D721Med (cell line): Measurements from ENCODE around the gene MCAT.
A peak's percentile ranks its signal among the peaks of the same experiment; 100 is the strongest.

Experiments used
- DNase-seq: peaks from one replicate; pipeline ENCODE4 v3.0.0; 2011; ENCODE audit warnings: low spot score; ENCODE audit not compliant: insufficient read length
- FAIRE-seq: peaks from 2 replicates; lab custom pipeline; 2011; peaks lifted over from hg19 to GRCh38; lab: Jason Lieb, UNC
- CTCF ChIP-seq: IDR thresholded peaks from 2 replicates; pipeline ENCODE4 v1.5.1; 2012; ENCODE audit warnings: mild to moderate bottlenecking, control low read depth; ENCODE audit not compliant: insufficient read depth; ENCODE audit errors: missing control alignments

MCAT gene, protein sequence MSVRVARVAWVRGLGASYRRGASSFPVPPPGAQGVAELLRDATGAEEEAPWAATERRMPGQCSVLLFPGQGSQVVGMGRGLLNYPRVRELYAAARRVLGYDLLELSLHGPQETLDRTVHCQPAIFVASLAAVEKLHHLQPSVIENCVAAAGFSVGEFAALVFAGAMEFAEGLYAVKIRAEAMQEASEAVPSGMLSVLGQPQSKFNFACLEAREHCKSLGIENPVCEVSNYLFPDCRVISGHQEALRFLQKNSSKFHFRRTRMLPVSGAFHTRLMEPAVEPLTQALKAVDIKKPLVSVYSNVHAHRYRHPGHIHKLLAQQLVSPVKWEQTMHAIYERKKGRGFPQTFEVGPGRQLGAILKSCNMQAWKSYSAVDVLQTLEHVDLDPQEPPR

GRCh38 chr22:43142880-43143562 is at the start of gene MCAT:
Gene MCAT, minus strand, starts transcription at chr22:43143398. Its CDS starts 50 bp downstream, at chr22:43143348.
- DNase-seq, result peak; percentile 63
- TF ChIP-seq CTCF, result no peak
- no peak for FAIRE-seq

DNA sequence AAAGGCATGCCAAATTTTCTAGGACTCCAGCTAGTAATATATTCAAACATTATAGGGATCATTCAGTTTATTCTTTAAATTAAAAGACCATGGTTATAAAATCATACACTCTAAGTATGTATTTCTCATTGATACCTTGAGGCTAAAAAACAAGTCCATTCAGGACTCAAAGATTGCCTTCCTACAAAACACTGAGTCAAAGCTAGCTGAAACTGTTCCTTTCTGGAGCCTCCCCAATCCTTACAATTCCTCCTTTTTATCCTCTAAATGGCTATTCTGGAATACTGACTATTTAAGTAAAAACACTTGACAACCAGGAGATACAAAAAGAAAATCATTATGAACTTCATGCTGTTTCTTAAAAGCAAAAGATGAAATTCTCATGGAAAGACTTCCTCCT is 48.6 kb upstream of the MCAT start:
- TF ChIP-seq CTCF, result no peak
- no peak for DNase-seq
- FAIRE-seq, result no peak

GRCh38 chr22:43188829-43189545 is 45.8 kb upstream of the MCAT start:
- FAIRE-seq (no peak), DNase-seq (no peak)
- TF ChIP-seq CTCF, result no peak

- FAIRE-seq (no peak), DNase-seq (peak; percentile 66)
- peak; percentile 43 for TF ChIP-seq CTCF
Measured at GRCh38 chr22:43187171-43188099, 44.2 kb upstream of the MCAT start.

- DNase-seq, result no peak
- no peak for TF ChIP-seq CTCF
Measured at GRCh38 chr22:43186272-43187170, 43.3 kb upstream of the MCAT start, which contains the start of gene TTLL12. Gene TTLL12, minus strand, starts transcription at chr22:43187134. Its CDS starts 65 bp downstream, at chr22:43187069.

More at GRCh38 chr22:43186272-43187170, 43.3 kb upstream of the MCAT start, which contains the start of gene TTLL12:
- FAIRE-seq, result no peak
